SK-N-SH (cell line): ENCODE measurements around the gene TOM1L2.

Source experiments
- CTCF ChIP-seq: fragments of 200-600 bp; sonication (generic); IDR thresholded peaks from 2 replicates; pipeline ENCODE4 v1.6.1; 2017; ENCODE audit warnings: antibody characterized with exemption, mild to moderate bottlenecking, moderate library complexity
- FOXM1 ChIP-seq: IDR thresholded peaks from 2 replicates; pipeline ENCODE4 v1.4.0; 2012; ENCODE audit warnings: low read depth, mild to moderate bottlenecking
- JUND ChIP-seq: IDR thresholded peaks from 2 replicates; pipeline ENCODE4 v1.4.0; 2012
- NFIC ChIP-seq: IDR thresholded peaks from 2 replicates; pipeline ENCODE4 v1.4.0; 2012; ENCODE audit warnings: borderline replicate concordance
- NRF1 ChIP-seq: IDR thresholded peaks from 2 replicates; pipeline ENCODE4 v1.6.1; 2012; ENCODE audit warnings: low read depth, mild to moderate bottlenecking, low read length
- POLR2AphosphoS5 ChIP-seq: IDR thresholded peaks from 2 replicates; pipeline ENCODE4 v1.6.1; 2012; ENCODE audit warnings: low read depth, low read length
- RCOR1 ChIP-seq: fragments of 150-350 bp; IDR thresholded peaks from 2 replicates; pipeline ENCODE4 v1.6.1; 2017; ENCODE audit warnings: antibody characterized with exemption, low read length
- TEAD4 ChIP-seq: IDR thresholded peaks from 2 replicates; pipeline ENCODE4 v1.4.0; 2012; ENCODE audit warnings: mild to moderate bottlenecking, borderline replicate concordance; ENCODE audit not compliant: insufficient read depth
- YY1 ChIP-seq: IDR thresholded peaks from 2 replicates; pipeline ENCODE4 v1.4.0; 2012; ENCODE audit warnings: low read depth, mild to moderate bottlenecking
- TF ChIP-seq, protein P1 (sequence below): IDR thresholded peaks from 2 replicates; pipeline ENCODE4 v1.6.1; 2012; ENCODE audit warnings: mild to moderate bottlenecking, low read depth, low read length, moderate library complexity
- TF ChIP-seq, protein P2 (sequence below): IDR thresholded peaks from 2 replicates; pipeline ENCODE4 v1.4.0; 2012; ENCODE audit warnings: low read depth, borderline replicate concordance

- no peak for TF ChIP-seq NRF1
- no peak for TF ChIP-seq JUND
- no peak for TF ChIP-seq NFIC
- TF ChIP-seq TEAD4 = no peak
- no peak for TF ChIP-seq POLR2AphosphoS5
- no peak for TF ChIP-seq YY1
- TF ChIP-seq FOXM1 = no peak
- TF ChIP-seq, protein P1, sequence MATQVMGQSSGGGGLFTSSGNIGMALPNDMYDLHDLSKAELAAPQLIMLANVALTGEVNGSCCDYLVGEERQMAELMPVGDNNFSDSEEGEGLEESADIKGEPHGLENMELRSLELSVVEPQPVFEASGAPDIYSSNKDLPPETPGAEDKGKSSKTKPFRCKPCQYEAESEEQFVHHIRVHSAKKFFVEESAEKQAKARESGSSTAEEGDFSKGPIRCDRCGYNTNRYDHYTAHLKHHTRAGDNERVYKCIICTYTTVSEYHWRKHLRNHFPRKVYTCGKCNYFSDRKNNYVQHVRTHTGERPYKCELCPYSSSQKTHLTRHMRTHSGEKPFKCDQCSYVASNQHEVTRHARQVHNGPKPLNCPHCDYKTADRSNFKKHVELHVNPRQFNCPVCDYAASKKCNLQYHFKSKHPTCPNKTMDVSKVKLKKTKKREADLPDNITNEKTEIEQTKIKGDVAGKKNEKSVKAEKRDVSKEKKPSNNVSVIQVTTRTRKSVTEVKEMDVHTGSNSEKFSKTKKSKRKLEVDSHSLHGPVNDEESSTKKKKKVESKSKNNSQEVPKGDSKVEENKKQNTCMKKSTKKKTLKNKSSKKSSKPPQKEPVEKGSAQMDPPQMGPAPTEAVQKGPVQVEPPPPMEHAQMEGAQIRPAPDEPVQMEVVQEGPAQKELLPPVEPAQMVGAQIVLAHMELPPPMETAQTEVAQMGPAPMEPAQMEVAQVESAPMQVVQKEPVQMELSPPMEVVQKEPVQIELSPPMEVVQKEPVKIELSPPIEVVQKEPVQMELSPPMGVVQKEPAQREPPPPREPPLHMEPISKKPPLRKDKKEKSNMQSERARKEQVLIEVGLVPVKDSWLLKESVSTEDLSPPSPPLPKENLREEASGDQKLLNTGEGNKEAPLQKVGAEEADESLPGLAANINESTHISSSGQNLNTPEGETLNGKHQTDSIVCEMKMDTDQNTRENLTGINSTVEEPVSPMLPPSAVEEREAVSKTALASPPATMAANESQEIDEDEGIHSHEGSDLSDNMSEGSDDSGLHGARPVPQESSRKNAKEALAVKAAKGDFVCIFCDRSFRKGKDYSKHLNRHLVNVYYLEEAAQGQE = no peak
- no peak for TF ChIP-seq CTCF
- TF ChIP-seq RCOR1 = no peak
- TF ChIP-seq, protein P2, sequence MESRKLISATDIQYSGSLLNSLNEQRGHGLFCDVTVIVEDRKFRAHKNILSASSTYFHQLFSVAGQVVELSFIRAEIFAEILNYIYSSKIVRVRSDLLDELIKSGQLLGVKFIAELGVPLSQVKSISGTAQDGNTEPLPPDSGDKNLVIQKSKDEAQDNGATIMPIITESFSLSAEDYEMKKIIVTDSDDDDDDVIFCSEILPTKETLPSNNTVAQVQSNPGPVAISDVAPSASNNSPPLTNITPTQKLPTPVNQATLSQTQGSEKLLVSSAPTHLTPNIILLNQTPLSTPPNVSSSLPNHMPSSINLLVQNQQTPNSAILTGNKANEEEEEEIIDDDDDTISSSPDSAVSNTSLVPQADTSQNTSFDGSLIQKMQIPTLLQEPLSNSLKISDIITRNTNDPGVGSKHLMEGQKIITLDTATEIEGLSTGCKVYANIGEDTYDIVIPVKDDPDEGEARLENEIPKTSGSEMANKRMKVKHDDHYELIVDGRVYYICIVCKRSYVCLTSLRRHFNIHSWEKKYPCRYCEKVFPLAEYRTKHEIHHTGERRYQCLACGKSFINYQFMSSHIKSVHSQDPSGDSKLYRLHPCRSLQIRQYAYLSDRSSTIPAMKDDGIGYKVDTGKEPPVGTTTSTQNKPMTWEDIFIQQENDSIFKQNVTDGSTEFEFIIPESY = no peak
Measured at GRCh38 chr17:17820463-17821158, 151.6 kb downstream of the TOM1L2 start.
